ENCODE measurements around the gene PPIF.

GRCh38 chr10:79322616-79323543 lies 24.4 kb upstream of the PPIF start:
- no peak for TF ChIP-seq GATA3 (IDR thresholded peaks at IDR 0.05; ENCODE audit: low read depth, low read length)
- no peak for TF ChIP-seq GATA2 (IDR thresholded peaks at IDR 0.05; ENCODE audit: low read depth, low read length)
